ENCODE data around the gene MUC6.
A peak's percentile ranks its signal among the peaks of the same experiment; 100 is the strongest.

Gene MUC6

GRCh38 chr11:1001617-1002405 lies 34.7 kb downstream of the MUC6 start:
- DNase-seq: no peak

- DNase-seq: no peak
Observed at GRCh38 chr11:1000357-1001278, 35.9 kb downstream of the MUC6 start.

- DNase-seq: no peak
Observed at GRCh38 chr11:999009-999408, 37.5 kb downstream of the MUC6 start.

GRCh38 chr11:997907-998306 lies 38.6 kb downstream of the MUC6 start:
- DNase-seq: no peak

- DNase-seq: no peak
Observed at GRCh38 chr11:996681-997080, 39.8 kb downstream of the MUC6 start.

GRCh38 chr11:995752-996420 lies 40.6 kb downstream of the MUC6 start:
- peak; percentile 90 for DNase-seq

- DNase-seq: no peak
Observed at GRCh38 chr11:995044-995751, 41.3 kb downstream of the MUC6 start.

GRCh38 chr11:993632-994167 lies 42.8 kb downstream of the MUC6 start:
- no peak for DNase-seq

- no peak for DNase-seq
Observed at GRCh38 chr11:992577-992976, 43.9 kb downstream of the MUC6 start.

- DNase-seq: no peak
Observed at GRCh38 chr11:991711-992307, 44.7 kb downstream of the MUC6 start.

GRCh38 chr11:991034-991433 lies 45.5 kb downstream of the MUC6 start:
- DNase-seq: no peak

- DNase-seq: no peak
Observed at GRCh38 chr11:990101-990500, 46.4 kb downstream of the MUC6 start.

GRCh38 chr11:987671-988070 lies 48.8 kb downstream of the MUC6 start:
- DNase-seq: no peak

GRCh38 chr11:986952-987305 lies 49.6 kb downstream of the MUC6 start:
- DNase-seq: no peak

GRCh38 chr11:986270-986951 lies 50.1 kb downstream of the MUC6 start:
- DNase-seq: no peak

- no peak for DNase-seq
Observed at GRCh38 chr11:985848-986247, 50.7 kb downstream of the MUC6 start.

GRCh38 chr11:985406-985805 lies 51.1 kb downstream of the MUC6 start:
- DNase-seq: no peak

GRCh38 chr11:984546-984945 lies 52.0 kb downstream of the MUC6 start:
- DNase-seq: no peak

- no peak for DNase-seq
Observed at GRCh38 chr11:981764-982163, 54.8 kb downstream of the MUC6 start.

- no peak for DNase-seq
Observed at GRCh38 chr11:980438-981357, 55.8 kb downstream of the MUC6 start.

Measured in retina (tissue), 1 donor.